Measurements from ENCODE around the gene TMBIM1. TPM values are rescaled to one million over a fixed set of nuclear protein-coding genes. Genes with fewer than 3 reads are reported as not detected.

Gene TMBIM1
- total RNA-seq = 100 to 1,000 TPM; 205 to 318 (median 287) TPM

DNA sequence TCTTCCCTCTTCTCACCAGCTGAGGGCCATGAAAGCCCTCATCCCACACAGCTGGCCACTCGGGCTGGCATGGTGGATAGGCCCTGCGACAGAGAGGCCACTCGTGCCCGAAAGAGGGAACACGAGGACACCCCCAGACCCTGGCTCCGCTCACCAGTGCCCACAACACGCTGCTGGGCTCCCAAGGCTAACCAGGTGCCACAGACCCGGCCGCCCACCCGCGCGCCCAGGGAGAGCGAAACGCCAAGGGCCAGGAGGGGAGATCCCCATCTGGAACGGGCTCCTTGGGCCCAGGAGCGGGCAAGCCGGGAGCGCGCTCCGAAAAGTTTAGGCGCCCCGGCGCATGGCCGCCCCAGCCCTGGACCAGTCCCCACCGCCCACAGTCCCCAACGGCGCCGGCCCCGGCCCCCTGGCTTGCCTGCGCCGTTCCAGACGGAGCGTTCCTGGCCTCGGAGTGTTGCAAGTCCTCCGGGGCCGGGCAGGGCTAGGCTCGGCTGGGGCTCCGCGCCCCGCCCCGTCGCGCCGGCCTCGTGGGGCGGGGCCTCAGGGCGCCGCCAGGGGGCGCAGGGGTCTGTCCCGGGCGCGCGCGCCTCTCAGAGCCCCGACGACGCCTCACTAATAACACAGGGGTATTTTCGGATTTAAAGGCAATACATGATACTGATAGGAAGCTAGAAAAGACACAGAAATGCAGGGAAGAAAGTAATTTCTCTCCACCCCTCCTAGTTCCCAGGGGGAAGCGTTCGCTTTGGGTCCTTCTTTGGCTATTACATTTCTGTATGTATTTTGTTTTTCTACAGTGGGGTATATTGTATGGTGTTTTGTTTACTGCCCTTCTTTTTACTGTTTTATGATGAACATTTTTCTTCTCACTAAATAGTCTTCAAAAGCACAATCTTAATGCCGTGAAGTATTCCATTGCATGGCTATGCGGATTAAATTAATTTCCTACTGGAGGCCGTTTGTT, at the start of gene TMBIM1:
Gene TMBIM1, minus strand, starts transcription at position 456 of the 967 bp plus-strand sequence. CDS start 10,362 bp downstream, outside the sequence.
- intact Hi-C loops (cut with DNase I; ENCODE audit: low total_unique reads) = no loop called here
- DNase-seq (ENCODE audit: low spot score in 2 of 2) = peak; percentile 77 to 96
- H3K4me3 ChIP-seq (ENCODE audit: low read depth, poor library complexity, severe bottlenecking) = peak within 1 kb of the TSS; percentile 86
- 5 to 8% methylated on average over 27 to 35 of the region's 63 CpGs for WGBS, 2 donors
- TF ChIP-seq POLR2A (IDR thresholded peaks at IDR 0.05) = peak in 1 of 2 donors; percentile 22
- TF ChIP-seq, protein P1, sequence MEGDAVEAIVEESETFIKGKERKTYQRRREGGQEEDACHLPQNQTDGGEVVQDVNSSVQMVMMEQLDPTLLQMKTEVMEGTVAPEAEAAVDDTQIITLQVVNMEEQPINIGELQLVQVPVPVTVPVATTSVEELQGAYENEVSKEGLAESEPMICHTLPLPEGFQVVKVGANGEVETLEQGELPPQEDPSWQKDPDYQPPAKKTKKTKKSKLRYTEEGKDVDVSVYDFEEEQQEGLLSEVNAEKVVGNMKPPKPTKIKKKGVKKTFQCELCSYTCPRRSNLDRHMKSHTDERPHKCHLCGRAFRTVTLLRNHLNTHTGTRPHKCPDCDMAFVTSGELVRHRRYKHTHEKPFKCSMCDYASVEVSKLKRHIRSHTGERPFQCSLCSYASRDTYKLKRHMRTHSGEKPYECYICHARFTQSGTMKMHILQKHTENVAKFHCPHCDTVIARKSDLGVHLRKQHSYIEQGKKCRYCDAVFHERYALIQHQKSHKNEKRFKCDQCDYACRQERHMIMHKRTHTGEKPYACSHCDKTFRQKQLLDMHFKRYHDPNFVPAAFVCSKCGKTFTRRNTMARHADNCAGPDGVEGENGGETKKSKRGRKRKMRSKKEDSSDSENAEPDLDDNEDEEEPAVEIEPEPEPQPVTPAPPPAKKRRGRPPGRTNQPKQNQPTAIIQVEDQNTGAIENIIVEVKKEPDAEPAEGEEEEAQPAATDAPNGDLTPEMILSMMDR (IDR thresholded peaks at IDR 0.05) = no peak

DNA sequence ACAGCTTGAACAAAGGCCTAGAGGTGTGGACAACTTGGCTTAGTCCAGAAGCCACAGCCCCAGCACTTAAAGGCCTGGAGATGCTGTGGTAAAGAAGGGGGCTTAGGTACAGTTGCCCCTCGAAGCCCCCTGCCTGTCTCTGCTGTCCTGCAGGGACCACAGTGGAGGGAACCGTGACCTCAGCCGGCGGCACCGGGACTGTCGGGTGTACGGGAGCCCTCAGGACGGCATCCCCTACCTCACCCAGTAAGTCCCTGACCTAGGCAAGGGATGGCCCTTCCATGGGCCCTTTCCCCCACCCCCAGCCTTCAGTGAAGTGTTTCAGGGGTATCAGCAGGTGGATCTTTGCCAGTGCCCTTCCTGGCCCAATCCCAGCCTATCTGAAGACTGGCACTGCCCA, 49.1 kb upstream of the TMBIM1 start:
- 93 to 94% methylated on average over 7 to 8 of the region's 8 CpGs for WGBS, 2 donors
- H3K4me3 ChIP-seq (ENCODE audit: low read depth, poor library complexity, severe bottlenecking) = no peak overlapping the region
- intact Hi-C loops (cut with DNase I; ENCODE audit: low total_unique reads) = no loop called here
- TF ChIP-seq POLR2A (IDR thresholded peaks at IDR 0.05) = no peak
- TF ChIP-seq, protein P1 (IDR thresholded peaks at IDR 0.05) = no peak
- no peak for DNase-seq (ENCODE audit: low spot score in 2 of 2)

DNA sequence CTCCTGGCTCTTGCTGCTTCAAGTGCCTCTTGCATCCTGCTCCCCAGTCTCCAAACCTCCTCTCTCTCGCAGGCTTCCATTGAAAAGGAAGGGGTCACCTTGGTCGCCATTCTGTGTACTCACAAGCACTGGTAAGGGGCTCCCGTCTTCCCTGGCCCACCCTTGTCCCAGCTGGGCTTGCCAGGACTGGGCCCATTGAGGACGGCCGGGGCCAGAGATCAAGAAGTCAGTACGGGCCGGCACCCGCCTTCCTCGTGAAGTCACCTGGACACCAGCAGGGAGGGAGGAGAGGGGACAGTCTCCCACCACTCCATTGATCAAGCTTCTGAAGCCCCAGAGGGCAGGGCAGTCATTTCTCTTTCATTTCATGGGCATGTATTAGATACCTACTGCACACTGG, 48.4 kb upstream of the TMBIM1 start:
- no peak for DNase-seq (ENCODE audit: low spot score in 2 of 2)
- intact Hi-C loops (cut with DNase I; ENCODE audit: low total_unique reads) = no loop called here
- no peak overlapping the region for H3K4me3 ChIP-seq (ENCODE audit: low read depth, poor library complexity, severe bottlenecking)
- WGBS, 2 donors = 96 to 97% methylated on average over 9 of the region's 9 CpGs
- TF ChIP-seq, protein P1 (IDR thresholded peaks at IDR 0.05) = no peak
- no peak for TF ChIP-seq POLR2A (IDR thresholded peaks at IDR 0.05)

DNA sequence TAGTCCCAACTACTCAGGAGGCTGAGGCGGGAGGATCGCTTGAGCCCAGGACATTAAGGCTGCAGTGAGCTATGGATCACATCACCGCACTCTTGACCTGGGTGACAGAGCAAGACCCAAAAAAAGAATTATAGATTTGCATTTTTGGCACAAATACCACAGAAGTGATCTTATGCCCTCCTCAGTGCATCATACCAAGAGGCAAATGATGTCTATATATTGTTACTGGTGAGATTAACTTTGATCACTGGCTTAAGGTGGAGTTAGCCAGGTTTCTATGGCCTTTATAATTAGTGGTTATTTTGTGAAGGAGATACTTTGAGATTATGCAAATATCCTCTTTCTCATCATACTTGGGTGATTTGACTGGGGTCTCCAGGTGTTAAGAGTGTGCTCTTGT, 42.2 kb upstream of the TMBIM1 start:
- WGBS, 2 donors = 100% methylated on average over 3 of the region's 3 CpGs
- intact Hi-C loops (cut with DNase I; ENCODE audit: low total_unique reads) = no loop called here
- TF ChIP-seq, protein P1 (IDR thresholded peaks at IDR 0.05) = no peak
- no peak for TF ChIP-seq POLR2A (IDR thresholded peaks at IDR 0.05)
- H3K4me3 ChIP-seq (ENCODE audit: low read depth, poor library complexity, severe bottlenecking) = no peak overlapping the region
- DNase-seq (ENCODE audit: low spot score in 2 of 2) = no peak

DNA sequence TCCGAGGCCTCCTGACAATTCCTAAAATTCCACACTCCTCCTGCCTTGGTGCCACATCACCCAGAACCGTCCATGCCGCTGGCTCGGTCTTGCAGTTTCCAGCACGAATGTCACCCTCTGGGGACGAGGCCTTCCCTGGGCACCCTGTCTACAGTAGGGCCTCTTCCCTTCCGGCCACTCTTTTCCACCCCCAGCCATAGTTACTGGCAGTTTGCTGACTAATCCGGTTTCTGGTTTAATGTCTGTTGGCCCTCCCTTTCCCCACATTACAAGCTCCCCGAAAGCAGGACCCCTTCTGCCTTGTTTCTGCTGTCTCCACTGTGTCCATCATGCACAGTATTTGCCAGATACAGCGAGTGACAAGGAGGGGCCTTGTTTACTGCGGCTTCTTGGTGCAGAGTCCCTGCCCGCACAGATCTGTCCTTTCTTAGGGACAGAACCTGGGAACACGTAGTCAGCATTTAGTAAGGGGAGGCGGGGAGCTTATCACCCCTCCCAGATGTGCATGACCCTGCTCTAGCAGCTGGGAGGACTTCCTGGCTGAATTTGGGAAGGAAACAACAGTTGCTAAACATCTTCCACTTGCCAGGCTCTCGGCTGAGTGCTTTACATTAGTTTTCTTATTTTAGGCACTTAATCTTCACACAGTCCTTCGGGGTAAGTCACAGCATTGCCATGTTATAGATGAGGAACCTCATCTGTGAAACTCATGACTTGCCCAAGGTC, 40.8 kb upstream of the TMBIM1 start:
- intact Hi-C loops (cut with DNase I; ENCODE audit: low total_unique reads) = no loop called here
- no peak overlapping the region for H3K4me3 ChIP-seq (ENCODE audit: low read depth, poor library complexity, severe bottlenecking)
- 77 to 86% methylated on average over 16 of the region's 16 CpGs for WGBS, 2 donors
- TF ChIP-seq, protein P1 (IDR thresholded peaks at IDR 0.05) = no peak
- no peak for TF ChIP-seq POLR2A (IDR thresholded peaks at IDR 0.05)
- no peak for DNase-seq (ENCODE audit: low spot score in 2 of 2)
